T-helper 9 cell (primary cell): ENCODE data around the gene TMEM184A.

Experiments
- DNase-seq: peaks from one replicate; pipeline ENCODE4 v3.0.0-alpha.2; 2020

Gene TMEM184A

GRCh38 chr7:1567049-1567771 is 11.2 kb upstream of the TMEM184A start:
- DNase-seq = no peak

- DNase-seq = no peak
Observed at GRCh38 chr7:1566687-1567048, 10.7 kb upstream of the TMEM184A start.

- no peak for DNase-seq
Observed at GRCh38 chr7:1564603-1565022, 8.6 kb upstream of the TMEM184A start.

GRCh38 chr7:1563981-1564602 is 8.1 kb upstream of the TMEM184A start:
- no peak for DNase-seq

- no peak for DNase-seq
Observed at GRCh38 chr7:1562597-1563051, 6.6 kb upstream of the TMEM184A start.

- no peak for DNase-seq
Observed at GRCh38 chr7:1562116-1562515, 6.1 kb upstream of the TMEM184A start.

GRCh38 chr7:1561036-1561940 is 5.3 kb upstream of the TMEM184A start:
- DNase-seq = no peak

- no peak for DNase-seq
Observed at GRCh38 chr7:1560620-1561031, 4.6 kb upstream of the TMEM184A start.

GRCh38 chr7:1559626-1560590 is 3.9 kb upstream of the TMEM184A start:
- DNase-seq = no peak

GRCh38 chr7:1558841-1559625 is 3.0 kb upstream of the TMEM184A start:
- no peak for DNase-seq

- no peak for DNase-seq
Observed at GRCh38 chr7:1558181-1558811, 2.3 kb upstream of the TMEM184A start.

- DNase-seq = no peak
Observed at GRCh38 chr7:1557771-1558170, 1.8 kb upstream of the TMEM184A start.

GRCh38 chr7:1557006-1557405 is 1.0 kb upstream of the TMEM184A start:
- no peak for DNase-seq

- no peak for DNase-seq
Observed at GRCh38 chr7:1555046-1555812, 776 bp downstream of the TMEM184A start.

- DNase-seq = no peak
Observed at GRCh38 chr7:1554333-1555045, 1.5 kb downstream of the TMEM184A start.

- no peak for DNase-seq
Observed at GRCh38 chr7:1553512-1554210, 2.3 kb downstream of the TMEM184A start.

- DNase-seq = no peak
Observed at GRCh38 chr7:1552200-1552599, 3.8 kb downstream of the TMEM184A start.

- DNase-seq = no peak
Observed at GRCh38 chr7:1550846-1551155, 5.2 kb downstream of the TMEM184A start.
